HG03175 (cell line): Measurements from ENCODE around the gene SMARCC1.

ENCODE experiments used
- ATAC-seq: cut with Tn5 transposase; IDR thresholded peaks from one replicate; pipeline ENCODE4 v1.9.1; 2021; ENCODE audit warnings: mild to moderate bottlenecking, moderate library complexity; ENCODE audit not compliant: unreplicated experiment

Gene SMARCC1

GRCh38 chr3:47705391-47705790 is 76.3 kb downstream of the SMARCC1 start:
- ATAC-seq: no peak

- no peak for ATAC-seq
Measured at GRCh38 chr3:47704237-47704612, 77.5 kb downstream of the SMARCC1 start.

DNA sequence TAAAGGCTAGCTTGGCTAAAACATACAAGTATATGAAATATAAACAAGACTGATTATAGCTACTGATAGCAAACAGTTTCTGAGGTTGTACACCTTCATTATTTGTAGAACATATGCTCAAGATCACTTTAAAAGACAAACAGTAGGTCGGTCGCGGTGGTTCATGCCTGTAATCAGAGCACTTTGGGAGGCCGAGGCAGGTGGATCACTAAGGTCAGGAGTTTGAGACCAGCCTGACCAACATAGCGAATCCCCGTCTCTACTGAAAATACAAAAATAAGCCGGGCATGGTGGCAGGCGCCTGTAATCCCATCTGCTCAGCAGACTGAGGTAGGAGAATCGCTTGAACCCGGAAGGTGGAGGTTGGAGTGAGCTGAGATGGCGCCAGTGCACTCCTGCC is 80.3 kb downstream of the SMARCC1 start:
- ATAC-seq: no peak

- no peak for ATAC-seq
Measured at GRCh38 chr3:47692158-47692557, 89.5 kb downstream of the SMARCC1 start.

- no peak for ATAC-seq
Measured at GRCh38 chr3:47688488-47688887, 93.2 kb downstream of the SMARCC1 start.

- ATAC-seq: no peak
Measured at GRCh38 chr3:47685037-47685436, 96.7 kb downstream of the SMARCC1 start.

DNA sequence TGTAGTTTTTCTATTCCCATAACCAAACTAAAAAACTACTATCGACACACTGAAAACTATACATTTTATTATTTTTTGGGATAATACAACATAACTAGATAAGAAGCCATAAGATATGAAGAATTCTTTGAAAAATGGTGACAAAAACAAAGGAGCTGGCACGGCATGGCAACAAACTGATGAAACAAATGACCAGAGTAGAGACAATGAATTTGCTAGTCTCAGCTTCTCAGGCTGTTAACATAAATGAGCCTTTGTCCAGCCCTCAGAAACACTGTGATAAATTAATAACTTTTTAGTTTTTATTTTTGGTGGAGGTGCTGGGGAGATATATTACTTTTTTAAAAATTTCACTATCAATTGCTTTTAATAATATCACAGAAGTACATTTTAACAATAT is 100.7 kb downstream of the SMARCC1 start:
- no peak for ATAC-seq

DNA sequence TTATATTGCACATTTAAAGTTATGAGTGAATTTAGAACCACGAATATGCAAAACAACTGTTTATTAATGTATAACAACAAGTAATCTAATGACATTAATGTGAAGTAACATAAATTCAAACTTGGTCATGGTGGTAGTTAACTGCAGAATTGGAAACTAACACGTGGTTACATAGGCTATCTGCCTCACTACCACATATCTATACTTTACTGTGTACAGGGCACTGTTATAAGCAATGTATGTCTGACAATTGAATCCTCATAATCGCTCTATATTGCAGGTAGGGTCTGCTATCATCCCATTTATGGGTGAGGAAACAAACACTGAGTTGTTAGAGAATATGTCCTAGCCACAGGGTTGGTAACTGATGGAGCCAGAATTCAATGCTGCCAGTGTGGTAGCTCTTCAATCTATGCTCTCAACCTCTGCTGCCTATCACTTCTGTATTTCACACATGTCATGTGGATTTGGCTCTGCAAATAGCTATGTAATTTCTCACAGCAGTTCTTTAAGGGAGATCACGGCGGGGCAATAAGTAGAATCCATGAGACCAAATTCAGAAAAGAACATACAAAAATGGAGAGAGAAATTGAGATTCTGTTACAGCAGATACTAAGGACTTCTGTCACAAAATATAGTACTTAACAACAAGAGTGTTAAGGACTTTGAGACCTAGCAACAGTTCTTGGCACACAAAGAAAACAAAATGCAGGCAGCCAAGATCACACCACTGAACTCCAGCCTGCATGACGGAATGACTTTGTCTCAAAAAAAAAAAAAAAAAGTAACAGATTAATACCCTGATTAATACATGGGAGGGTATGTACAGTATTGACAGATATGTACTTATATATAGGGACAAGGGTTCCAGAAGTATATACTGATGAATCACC is 103.0 kb downstream of the SMARCC1 start:
- ATAC-seq: no peak

DNA sequence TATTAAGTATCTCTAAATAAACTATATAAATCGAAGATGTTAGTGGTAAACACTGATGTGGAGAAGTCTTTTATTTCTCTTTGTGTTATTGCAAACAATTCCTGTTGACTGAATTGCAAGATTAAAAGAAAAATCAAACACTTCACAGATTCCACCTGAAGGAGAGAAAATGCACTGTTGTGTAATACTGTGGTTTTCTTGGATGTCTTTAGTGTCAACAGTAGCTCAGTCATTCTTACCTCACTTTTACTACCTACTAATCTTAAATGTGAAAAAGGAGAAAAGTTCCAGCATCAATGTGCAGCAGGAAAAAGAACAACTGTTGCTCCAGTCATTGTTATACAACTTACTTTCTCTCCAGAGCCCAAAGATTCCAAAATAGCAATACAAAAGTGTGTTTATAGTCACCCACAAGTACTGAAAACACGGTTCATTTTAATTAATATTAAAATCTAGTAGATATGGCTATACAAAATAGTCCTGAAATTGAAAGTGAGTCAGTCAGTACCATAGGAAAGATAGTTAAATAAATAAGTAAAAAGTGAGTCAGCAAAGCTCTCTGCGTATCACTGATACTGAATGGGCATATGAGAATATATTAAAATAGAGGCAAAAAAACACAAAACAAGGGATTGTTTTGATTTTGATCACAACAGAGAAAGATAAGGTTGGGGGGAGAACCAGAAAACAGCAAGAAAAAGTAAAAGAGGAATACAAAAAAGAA is 112.5 kb downstream of the SMARCC1 start:
- no peak for ATAC-seq

DNA sequence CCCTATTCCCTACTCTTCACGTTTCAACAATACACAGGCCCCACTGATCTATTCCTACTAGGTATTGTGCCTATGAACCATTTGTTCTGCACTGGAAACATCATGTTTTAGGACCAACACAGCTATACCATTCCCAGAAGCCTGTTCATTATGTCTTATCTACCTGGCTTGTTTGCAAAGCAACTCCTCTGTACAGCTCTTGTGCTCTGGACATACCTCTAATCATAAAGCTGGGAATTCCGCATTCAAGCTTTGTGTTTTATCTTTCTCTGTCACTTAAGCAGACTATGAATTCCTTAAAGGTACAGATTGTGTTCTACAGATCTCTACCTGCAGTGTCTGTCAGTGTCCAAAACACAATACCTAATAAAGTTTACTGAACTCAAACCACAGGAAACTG is 115.6 kb downstream of the SMARCC1 start:
- no peak for ATAC-seq

- no peak for ATAC-seq
Measured at GRCh38 chr3:47664519-47664918, 117.2 kb downstream of the SMARCC1 start.

GRCh38 chr3:47663630-47664240 is 118.0 kb downstream of the SMARCC1 start:
- no peak for ATAC-seq

GRCh38 chr3:47661121-47661752 is 120.5 kb downstream of the SMARCC1 start:
- ATAC-seq: no peak

GRCh38 chr3:47658444-47658843 is 123.2 kb downstream of the SMARCC1 start:
- no peak for ATAC-seq

- ATAC-seq: no peak
Measured at GRCh38 chr3:47652142-47652541, 129.6 kb downstream of the SMARCC1 start.

- no peak for ATAC-seq
Measured at GRCh38 chr3:47650294-47650693, 131.4 kb downstream of the SMARCC1 start.

GRCh38 chr3:47647550-47647949 is 134.1 kb downstream of the SMARCC1 start:
- no peak for ATAC-seq

DNA sequence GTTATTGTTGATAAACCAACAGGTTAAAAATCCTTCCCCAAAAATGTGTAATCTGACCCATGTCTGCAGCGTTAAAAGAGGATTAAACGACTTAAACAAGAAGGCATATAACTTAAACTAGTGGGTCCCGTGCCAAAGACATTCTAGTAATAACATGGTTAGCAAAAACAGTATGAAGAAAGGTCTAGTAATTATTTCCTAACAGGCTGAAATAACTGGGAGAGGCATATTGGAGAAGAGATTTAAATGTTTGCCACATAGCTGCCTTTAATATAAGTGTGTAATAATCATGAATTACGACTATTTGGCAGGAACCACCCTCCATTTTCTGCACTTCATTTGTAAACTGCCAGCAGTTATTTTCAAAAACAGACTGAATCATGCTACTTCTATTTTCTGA is 135.3 kb downstream of the SMARCC1 start:
- no peak for ATAC-seq

GRCh38 chr3:47645551-47645950 is 136.1 kb downstream of the SMARCC1 start:
- ATAC-seq: no peak

- no peak for ATAC-seq
Measured at GRCh38 chr3:47643092-47643491, 138.6 kb downstream of the SMARCC1 start.

- no peak for ATAC-seq
Measured at GRCh38 chr3:47641739-47642138, 140.0 kb downstream of the SMARCC1 start.
